Glomerular endothelial cell (primary cell): ENCODE results near the gene TANGO6. TPM values are rescaled to one million over a fixed set of nuclear protein-coding genes. Genes with fewer than 3 reads are reported as not detected.
"Not testable (repeated sequence)": the region's sequence is repeated elsewhere in the genome, so short reads cannot be mapped to it uniquely, and the experiment has no call there.

Experiments
- DNase-seq: peaks from one replicate; pipeline ENCODE4 v3.0.0-alpha.2; 2011; ENCODE audit warnings: low read depth, low spot score; ENCODE audit errors: extremely low read depth
- total RNA-seq: library from RNA; depleted of rRNA; stranded (reverse); fragments of >200 nt; gene quantifications from 2 replicates; pipeline ENCODE4 v1.2.3, GENCODE V29; 2015

Gene TANGO6
- total RNA-seq, result 6.3 and 8.9 TPM in 2 replicates

DNA sequence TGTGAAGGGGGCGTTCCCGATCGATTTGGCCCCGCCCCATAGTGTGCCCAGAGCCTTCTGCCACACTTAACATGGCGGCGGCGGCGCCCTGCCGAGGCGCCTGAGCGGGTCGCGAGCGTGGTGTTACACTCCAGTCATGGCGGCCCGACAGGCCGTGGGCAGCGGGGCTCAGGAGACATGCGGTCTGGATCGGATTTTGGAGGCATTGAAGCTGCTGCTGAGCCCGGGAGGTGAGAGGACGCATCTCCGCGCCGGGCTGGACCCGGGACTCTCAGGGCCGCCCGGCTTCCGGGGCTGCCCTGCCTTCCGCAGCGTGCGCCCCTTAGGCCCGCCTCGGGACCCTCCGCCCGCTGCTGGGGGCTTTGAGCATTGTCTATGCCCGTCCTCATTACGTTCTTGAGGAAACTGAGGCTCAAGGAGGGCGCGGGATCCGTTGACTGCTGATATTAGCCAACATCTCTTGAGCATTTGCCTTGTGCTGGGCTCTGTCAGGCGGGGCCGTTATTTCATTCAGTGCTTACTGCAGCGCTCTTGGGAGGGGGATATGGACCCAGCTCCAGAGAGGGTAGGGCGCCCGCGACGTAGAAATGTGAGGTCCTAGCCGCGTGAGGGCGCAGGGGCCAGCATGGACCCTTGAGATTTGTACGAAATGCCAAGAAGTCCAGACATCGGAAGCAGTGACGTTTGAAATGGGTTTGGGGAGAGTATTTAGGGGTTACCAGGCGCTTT is at the start of gene TANGO6:
TANGO6 (plus strand) TSS at position 50 of the 729 bp plus-strand sequence; CDS start at position 137, 87 bp downstream.
- peak; percentile 18 for DNase-seq

DNA sequence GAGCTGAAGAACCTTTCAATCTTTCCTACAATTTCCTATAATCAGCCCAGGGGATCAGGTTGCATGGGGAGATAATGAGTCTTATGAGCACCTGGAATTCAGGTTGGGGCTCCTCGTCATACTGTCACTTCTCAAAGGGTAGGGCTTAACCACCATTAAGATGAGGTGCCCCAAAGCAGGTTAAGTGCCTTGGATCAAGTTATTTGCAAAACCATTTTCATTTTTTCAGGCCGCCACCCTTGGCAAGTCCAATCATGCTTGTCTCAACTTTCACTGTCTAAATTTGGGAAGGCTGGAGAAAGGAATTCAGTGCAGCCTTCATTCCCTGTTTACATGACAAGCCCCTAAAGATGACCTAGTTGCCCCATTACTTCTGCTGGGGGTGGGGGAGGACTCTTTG is 44.9 kb upstream of the TANGO6 start:
- DNase-seq, result no peak

DNA sequence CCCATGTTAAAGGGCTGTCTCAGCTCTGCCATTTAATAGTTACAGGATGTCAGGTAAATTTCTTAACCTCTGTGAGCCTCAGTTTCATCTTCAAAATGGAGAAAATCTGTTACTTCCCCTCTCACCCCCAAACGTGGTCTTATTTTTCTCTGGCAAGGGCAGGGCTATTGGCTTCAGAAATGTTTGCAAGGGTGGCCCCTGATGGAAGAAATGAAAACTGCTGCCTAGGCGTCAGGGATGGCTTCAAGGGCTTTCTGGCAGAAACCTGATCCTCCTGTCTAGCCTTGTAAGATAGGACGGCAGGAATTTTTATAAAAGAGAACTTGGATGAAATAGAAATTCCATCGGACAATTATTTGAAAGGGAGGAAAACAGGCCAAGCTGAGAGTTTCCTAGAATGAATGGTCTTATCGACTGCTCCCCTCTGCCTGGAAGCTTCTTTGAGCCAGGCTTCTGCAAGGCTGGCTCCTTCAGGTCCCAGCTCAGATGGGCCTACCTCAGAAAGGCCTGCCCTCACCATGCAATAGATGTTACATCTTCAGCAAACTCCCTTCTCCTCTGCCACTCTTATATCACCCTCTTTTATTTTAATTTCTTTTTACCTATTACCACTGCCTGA is 43.0 kb upstream of the TANGO6 start:
- peak; percentile 7 for DNase-seq

- no peak for DNase-seq
These were observed 41.1 kb upstream of the TANGO6 start for GRCh38 chr16:68802190-68802589.

DNA sequence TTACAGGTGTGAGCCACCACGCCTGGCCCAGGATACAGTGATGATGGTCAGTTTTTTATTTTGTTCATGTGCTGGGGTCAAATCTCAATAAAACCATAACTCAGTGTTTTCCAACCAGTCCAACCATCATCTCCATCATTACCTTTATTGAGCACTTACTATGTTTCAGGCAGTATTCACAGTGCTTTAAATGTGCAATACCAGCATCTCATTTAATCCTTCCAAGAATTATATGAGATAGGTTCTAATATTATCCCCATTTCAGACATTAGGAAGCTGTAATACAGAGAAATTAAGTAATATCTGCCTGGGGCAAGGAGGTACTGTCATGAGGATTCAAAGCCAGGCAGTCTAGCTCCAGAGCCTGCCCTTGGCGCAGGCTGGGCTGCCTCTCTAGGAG is 36.9 kb upstream of the TANGO6 start:
- DNase-seq, result no peak

DNA sequence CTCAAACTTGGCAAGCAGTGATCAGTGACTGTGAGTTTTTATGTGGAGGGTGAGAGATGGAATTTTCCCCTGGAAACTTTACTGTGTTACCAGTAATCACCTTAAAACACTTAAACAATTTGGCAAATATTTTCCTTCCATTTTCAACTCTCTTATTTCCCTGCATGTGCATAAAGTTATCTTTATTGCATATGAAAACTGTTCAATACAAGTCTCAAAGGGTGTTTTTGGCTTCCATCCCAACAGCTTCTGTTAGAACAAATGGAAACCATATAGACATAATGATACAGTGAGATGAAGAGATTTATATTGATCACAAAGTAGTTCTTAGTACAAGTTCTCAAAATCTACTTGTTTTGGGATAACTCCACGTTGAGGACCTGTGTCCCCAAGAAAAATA is 36.4 kb upstream of the TANGO6 start:
- DNase-seq, result no peak

GRCh38 chr16:68814516-68814915 is 28.8 kb upstream of the TANGO6 start:
- DNase-seq, result no peak

- DNase-seq, result peak; percentile 7
These were observed 19.8 kb upstream of the TANGO6 start for GRCh38 chr16:68823401-68824135.

GRCh38 chr16:68825427-68825826 is 17.9 kb upstream of the TANGO6 start:
- DNase-seq, result no peak

GRCh38 chr16:68826652-68827051 is 16.7 kb upstream of the TANGO6 start:
- DNase-seq, result no peak

DNA sequence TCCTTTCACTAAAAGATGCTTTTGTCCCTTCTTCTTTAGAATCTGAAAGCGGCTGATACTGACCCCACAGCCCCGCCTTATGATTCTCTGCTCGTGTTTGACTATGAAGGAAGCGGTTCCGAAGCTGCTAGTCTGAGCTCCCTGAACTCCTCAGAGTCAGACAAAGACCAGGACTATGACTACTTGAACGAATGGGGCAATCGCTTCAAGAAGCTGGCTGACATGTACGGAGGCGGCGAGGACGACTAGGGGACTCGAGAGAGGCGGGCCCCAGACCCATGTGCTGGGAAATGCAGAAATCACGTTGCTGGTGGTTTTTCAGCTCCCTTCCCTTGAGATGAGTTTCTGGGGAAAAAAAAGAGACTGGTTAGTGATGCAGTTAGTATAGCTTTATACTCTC is 10.1 kb upstream of the TANGO6 start:
- no peak for DNase-seq

- no peak for DNase-seq
These were observed 8.8 kb upstream of the TANGO6 start for GRCh38 chr16:68834550-68834949.

- no peak for DNase-seq
These were observed 7.4 kb upstream of the TANGO6 start for GRCh38 chr16:68835970-68836369.

GRCh38 chr16:68839831-68840230 is 3.5 kb upstream of the TANGO6 start:
- no peak for DNase-seq

DNA sequence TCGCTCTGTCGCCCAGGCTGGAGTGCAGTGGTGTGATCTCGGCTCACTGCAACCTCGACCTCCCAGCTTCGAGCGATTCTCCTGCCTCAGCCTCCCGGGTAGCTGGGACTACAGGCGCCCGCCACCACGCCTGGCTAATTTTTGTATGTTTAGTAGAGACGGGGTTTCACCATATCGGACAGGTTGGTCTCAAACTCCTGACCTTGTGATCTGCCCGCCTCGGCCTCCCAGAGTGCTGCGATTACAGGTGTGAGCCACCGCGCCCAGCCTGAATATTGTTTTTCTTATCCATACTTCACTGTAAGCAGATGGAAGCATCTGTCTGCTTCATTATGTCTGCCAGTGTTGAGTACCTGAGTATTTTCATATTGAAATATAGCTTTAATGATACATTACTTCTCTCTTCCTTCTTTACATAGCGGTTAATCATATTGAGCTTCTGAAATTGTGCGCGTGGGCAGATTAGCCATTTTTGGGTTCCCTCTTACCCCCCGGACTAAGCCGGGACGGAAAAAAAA is 308 bp upstream of the TANGO6 start:
- not testable (repeated sequence) for DNase-seq

- no peak for DNase-seq
These were observed 857 bp downstream of the TANGO6 start for GRCh38 chr16:68844211-68844564.

DNA sequence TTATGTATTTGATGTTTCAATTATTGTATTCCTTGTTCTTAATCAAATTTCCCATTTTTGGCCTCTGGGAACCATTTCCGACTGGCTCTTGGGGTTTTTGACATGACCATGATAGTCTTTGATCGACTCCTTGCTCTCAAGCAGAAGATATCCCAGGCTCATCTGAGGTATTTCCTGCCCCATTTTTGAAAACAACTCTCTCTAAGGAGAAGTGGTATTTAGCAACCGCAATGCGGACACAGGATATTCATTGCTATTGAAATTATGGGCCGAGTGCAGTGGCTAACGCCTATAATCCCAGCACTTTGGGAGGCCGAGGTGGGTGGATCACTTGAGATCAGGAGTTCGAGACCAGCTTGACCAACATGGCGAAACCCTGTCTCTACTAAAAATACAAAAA is 5.5 kb downstream of the TANGO6 start:
- no peak for DNase-seq

GRCh38 chr16:68850481-68850880 is 7.2 kb downstream of the TANGO6 start:
- DNase-seq, result no peak

GRCh38 chr16:68851601-68852000 is 8.3 kb downstream of the TANGO6 start:
- DNase-seq, result no peak

GRCh38 chr16:68857479-68857878 is 14.1 kb downstream of the TANGO6 start:
- no peak for DNase-seq

GRCh38 chr16:68859828-68860227 is 16.5 kb downstream of the TANGO6 start:
- no peak for DNase-seq
